HG03175 (cell line): ENCODE measurements around the gene NRIP1.

Experiments used
- ATAC-seq: cut with Tn5 transposase; IDR thresholded peaks from one replicate; pipeline ENCODE4 v1.9.1; 2021; ENCODE audit warnings: mild to moderate bottlenecking, moderate library complexity; ENCODE audit not compliant: unreplicated experiment

The NRIP1 gene

DNA sequence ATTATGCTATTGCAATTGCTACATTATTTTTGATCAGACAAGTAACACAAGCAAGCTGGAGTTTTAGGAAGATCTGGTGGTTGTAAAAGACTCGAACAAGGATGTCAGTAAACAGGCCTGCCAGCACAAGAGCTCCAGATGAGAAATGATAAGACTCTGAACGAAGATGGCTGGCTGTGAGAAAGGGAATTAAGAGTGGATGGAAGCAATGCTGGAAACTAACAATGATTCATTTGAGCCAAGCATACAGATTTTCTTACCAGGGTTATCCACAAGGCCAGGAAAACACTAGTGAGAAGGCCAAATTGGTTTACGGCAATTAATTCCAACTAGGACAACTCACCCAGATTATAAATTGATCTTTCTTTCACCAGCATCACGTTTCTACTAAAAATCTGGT, 54.2 kb downstream of the NRIP1 start:
- ATAC-seq = no peak

DNA sequence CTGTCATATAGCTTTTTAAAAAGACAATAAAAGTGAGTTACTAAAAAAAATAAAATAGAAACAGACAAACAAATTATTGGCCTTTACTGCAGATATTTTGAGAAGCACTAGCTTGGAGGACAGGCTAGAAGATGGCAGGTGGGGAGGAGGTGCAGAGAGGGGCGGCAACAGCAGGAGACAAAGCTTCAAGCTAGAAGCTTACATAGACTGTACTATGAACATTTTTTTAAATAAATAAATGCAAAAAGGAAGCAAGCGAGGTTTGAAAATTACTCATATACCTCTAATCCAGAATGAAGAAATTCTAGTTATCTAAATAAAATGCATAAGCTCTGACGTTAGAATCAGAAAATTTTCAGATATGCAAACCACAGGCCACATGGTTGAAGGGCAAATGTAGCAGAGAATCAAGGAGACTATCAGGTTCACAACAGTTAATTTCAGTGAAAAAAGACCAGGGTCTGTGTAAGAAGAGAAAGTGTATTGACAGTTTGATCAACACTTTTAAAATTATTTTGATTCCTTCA, 54.9 kb downstream of the NRIP1 start:
- no peak for ATAC-seq

DNA sequence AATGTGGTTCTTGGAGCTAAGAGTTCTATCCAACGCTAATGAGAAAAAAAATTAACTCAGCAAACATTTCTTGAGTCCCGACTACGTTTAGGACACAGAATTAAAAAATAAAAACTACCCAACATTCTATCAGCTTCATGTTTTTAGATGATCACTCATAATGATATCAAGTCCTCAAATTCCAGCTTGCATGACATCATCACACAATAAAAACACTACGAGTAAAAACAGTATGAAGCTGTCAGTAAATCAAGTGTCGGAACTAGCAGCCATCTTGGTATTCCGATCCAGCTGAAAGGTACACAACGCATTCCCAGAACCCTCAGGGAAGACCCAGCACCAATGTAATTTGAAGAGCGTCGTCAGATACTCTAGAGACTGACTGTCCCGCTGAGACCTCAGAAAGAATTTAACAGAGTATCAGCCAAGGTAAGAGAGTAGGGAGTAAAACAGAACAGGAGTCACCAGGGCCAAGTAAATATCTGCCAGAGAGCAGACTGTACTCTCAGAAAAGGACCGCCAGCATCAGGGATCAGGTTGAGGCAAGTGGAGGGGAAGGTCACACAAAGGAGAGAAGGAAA, 57.0 kb downstream of the NRIP1 start:
- no peak for ATAC-seq

DNA sequence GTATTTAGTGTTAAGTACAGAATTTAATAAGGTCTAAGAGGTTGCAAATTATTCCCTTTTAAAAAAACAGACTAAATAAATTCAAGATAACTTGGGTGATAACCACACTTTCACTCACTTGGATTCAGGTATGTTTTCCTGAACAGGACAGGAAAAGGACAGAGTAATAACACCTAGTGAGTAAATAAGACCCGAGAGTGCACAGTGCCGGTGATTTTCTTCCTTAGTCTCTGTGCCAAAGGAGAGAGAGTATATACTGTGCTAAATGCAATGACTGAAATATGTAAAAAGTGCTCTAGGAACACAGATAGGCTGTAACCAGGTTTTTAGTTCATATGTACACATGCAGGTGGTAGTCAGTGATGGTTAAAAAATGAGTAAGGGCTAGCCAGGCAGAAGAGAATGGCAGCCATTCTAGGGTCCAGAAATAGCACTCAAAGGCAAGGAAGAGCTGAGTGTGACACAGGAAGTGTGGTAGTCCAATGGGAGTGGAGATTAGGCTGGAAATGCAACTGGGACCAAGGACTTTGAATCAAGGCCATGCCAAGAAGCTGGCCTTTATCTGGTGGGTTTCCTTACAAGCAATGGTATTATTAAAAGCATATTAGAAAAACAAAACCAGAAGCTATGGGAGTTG, 58.1 kb downstream of the NRIP1 start:
- ATAC-seq = no peak

DNA sequence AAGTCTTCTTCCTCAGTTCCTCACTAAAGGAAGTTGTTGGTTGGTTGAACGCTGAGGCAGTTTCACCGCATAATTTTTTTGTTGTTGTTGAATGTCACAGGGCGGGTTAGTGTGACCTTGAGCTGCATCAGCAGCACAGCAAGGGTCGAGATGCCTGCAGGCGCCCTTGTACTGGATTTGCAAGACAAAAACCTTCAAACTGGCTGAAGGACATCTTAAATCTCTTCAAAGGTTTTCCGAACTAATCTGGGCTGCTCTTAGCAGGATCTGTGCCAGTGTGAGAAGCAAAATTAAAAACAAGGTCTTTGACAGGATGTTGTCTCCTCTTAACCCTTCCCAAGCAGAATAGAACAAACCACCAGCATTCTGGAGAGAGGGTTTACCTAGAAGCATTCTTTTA, 59.4 kb downstream of the NRIP1 start:
- ATAC-seq = no peak

DNA sequence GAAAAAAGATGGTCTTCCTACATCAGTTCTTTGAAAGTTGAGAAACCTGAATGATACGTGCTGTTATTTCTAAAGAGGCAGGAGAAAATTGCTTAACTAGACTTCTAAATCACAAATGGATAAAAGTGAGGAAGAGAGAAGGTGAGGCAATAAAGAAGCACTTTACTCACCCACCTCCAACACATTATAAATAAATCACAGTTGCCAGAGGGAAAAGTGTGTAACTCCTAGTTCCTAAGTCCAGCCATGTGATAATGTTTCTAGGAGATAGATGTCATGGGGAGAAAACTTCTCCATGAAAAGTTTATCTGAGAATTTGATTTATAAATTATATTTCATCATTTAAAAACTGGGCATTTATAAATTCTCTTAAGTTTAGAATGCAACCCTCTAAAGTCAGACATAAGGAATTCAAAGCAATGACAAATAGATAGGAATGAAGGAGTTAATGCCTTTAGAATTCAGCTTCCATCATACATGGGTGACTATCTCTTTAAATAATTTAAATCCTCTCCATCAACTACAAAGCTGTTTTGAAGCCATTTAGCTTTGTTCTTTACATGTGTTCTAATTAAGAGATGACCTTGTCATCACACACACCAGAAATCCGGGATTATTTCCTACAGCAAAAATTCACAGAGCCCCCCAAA, 60.0 kb downstream of the NRIP1 start:
- no peak for ATAC-seq

DNA sequence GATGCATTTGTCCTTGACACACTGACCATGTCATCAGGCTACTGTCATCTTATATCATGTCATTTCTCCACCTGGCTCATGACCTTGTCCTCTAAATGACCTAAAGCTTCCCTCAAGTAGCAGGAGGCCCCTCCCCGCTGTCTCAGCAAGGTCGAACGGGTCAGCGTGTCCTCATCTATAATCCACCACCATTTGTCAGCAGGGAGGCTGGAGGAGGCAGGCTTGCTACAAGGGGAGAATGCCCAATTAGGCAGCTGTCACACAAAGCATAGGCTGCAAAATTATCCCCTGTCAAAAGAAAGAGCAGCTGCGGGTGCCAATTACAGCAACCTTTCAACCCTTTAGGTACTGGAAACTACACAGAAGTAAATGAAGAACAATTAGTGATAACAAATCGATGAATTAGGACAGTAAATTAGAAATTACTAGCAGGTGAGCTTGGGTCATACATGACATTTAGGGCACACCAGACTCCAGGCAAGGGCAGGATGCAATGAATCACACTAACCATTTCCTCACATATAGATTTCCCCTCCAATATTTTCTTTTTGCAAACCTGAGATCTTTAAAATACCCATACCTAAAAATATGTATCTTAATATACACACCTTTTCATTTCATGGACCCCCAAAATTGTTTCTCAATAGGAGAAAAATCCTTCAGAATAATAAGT, 61.2 kb downstream of the NRIP1 start:
- ATAC-seq = no peak

DNA sequence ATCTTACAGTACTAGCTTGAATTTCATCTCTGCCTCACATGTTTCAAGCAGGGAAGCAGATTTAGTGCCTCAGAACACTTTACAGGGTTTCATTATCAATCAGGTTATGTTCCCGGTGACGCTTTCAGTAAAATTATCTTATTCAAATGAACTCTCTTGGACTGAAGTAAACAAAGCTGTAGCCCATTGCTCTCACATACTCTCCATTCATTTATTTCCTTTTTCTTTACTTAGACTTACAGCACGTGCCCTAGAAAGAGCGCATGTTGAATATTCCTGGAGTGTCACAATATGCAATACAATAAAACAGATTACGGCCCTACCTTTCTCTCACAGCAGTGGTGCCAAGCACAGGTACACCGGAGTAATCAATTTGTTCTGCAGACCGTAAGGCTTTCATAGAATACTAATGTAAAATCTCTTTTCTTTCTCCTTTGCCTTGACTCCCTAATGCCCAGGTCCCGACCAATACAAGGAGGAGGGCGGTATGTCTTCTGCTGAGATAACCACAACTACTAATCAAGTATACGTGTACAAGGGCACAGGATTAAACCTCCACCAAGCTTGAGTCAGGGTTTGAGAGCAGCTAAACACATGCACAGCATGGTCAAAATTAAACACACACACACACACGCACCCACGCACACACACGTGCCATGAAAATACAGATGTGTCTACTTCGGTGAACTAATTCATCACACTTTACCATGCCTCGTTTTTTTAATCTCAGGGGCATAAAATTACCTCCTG, 62.8 kb downstream of the NRIP1 start:
- no peak for ATAC-seq

DNA sequence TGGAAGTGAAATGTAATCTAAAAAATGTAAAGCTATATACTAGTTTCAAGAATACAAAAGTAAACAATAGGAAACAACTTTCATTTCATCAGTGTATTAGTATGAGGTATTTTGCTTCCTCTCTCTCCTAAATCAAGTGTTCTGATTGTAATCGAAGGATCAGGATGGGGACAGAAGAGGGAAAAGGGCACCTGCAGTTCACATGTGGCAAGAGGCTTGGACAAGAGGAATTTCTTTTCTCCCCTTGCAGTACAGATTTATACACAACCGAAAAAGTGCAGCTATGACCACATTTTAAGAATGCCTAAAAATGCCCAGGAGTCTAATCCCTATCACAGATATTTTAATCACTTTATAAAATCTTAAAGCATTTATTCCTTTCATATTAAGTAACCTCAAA, 63.7 kb downstream of the NRIP1 start:
- ATAC-seq = no peak

DNA sequence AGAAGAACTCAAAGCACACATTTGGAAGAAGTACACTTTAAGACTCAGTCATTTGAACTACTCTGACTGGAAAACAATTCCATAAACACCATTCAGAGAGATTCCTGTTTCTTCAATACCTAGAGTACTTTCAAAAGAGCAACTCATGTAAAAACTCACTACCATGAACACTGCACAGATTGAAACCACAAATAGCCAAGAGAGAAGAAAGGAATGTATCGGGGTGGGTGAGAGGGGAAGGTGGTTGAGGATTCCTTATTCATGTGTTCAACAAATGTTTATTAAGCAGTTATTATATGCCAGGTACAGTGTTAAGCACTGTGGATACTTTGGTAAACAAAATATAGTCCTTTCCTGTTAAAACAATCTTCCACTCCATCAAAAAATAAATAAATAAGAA, 64.7 kb downstream of the NRIP1 start:
- no peak for ATAC-seq

DNA sequence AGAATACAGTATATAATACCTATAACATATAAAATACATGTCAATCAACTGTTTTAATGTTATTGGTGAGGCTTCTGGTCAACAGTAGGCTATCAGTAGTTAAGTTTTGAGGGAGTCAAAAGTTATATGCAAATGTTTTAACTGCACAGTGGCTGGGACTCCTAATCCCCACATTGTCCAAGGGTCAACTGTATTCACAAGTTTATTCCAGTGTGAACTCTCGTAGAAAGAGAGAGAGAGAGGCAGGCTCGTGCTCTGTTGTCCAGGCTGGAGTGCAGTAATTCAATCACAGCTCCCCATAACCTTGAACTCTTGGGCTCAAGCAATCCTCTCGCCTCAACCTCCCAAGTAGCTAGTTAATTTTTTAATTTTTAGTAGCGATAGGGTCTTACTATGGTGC, 66.0 kb downstream of the NRIP1 start:
- ATAC-seq = no peak

DNA sequence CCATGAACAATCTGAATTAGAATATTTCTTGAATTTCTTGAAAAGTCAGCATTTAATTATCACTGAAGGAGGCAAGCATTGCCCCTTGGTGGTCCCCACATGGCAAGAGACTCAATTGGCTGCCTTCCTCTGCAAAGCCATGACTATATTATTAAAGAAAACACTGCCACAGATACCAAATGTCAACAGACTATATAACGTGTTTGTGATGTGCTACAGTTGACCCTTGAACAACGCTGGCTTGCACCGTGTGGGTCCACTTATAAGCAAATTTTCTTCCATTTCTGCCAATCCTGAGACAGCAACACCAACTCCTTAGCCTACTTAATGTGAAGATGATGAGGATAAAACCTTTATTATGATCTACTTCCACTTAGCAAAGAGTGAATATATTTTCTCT, 66.5 kb downstream of the NRIP1 start:
- no peak for ATAC-seq

DNA sequence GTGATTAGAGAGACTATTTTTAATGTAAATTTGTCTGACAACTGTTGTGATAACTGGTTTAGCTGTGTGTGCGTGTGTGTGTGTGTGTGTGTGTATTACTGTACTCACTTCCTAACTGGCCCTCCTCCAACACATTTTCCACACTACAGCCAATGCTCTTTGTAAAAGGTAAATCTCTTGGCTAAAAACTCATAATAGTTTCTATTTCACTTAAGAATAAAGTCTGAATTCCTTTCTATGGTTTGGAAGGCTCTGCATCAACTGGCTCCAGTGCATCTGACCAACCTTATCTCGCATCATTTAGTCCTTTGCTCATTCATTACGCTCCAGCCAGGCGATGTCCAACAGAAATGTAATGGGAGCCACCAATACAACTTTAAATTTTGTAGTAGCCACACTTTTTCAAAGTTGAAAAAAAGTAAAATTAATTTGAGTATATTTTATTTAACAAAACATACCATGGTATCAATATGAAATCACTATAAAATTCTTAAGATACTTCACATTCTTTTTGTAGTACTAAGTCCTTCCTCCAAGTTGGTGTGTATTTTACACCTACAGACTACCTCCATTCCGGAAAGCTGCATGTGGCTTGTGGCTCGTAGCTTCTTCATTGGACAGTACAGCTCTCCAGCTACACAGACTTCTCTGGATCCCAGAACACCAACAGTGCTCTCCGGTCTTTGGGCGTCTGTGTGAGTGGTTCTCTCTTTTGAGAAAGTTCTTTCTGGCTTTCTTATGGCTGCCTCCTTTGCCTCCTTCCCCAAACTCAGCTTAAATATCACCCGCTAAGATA, 68.9 kb downstream of the NRIP1 start:
- ATAC-seq = no peak

DNA sequence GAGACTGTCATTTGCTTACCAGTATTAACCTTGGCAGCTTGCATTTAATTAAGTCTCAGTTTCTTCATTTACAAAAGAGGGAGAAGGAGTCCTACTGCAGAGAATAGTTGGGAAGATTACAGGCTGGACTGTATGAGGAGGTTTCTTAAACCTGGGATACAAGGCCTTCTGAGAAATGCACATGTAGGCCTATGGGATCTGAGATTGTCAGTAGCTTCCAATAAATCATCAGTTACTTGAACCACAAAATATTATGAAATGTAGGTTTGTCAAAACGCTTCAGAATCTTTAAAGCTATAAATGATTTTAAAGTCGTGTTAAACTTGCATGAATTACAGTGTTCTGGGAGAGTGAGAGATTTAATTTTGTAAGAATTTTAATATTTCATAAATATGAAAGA, 69.6 kb downstream of the NRIP1 start:
- no peak for ATAC-seq

DNA sequence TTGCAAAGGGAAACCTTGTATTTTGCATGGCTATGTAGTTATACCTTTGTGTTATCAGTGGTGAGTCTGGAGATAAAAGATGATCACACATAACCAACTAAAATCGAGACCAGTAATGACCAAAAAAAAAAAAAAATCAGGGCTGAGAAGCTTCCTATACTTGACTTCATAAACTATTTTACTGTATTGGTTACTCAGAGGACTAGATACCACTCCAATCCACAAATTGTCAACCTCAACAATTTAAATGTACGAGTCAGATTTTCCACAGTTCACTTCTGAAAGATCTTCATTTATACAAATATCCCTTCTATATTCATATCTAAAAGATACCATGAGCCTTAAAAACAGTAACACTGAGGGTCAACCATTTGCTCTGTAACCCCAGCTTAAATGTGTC, 71.7 kb downstream of the NRIP1 start:
- no peak for ATAC-seq

DNA sequence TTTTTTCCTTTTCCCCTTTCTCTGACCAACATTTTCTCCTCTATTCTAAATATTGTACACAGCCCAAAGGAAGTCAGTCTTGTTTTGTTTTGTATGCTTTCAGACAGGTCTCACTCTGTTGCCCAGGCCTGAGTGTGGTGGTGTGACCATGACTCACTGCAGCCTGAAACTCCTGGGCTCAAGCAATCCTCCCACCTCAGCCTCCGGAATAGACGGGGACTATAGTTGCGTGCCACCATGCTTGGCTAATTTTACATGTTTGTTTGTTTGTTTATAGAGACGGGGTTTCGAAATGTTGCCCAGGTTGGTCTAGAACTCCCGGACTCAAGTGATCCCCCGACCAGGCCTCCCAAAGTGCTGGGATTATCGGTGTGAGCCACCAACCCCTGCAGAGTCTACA, 72.8 kb downstream of the NRIP1 start:
- ATAC-seq = no peak

DNA sequence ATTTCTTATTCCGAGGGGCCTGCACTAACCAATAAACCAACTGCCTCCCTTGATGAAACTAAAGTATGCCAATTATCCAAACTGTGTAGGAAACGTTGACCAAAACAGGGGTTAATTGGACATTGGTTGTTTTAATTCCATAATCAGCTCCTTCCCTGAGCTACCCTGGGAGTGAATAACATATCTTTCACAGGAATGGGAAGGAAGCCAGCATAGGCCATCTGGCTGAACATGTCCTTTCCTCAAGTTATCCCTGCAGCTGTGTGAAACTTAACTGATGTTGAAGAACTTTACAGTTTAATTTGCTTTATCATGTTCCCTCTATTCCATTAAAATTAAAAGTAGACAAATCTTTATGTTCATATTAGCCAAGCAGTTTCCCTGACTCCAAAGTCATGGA, 75.4 kb downstream of the NRIP1 start:
- no peak for ATAC-seq

DNA sequence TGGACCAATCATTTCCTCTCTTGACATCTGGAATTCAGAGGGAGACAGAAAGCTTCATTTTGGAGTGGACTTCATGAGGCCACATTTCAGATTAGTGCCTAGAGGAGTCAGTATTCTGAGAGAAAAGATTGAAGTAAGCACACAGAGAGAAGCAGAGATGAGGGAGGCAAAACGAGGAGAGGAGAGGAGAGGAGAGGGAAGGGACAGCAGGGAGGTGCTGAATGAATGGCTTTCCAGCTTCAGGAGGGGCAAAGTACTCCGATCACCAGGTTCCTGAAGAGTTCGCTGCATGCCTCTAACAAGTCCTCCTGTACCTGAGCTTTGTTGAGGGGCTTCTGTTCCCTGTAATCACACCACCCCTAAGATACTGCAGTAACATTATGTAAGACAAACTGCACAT, 76.0 kb downstream of the NRIP1 start:
- no peak for ATAC-seq

DNA sequence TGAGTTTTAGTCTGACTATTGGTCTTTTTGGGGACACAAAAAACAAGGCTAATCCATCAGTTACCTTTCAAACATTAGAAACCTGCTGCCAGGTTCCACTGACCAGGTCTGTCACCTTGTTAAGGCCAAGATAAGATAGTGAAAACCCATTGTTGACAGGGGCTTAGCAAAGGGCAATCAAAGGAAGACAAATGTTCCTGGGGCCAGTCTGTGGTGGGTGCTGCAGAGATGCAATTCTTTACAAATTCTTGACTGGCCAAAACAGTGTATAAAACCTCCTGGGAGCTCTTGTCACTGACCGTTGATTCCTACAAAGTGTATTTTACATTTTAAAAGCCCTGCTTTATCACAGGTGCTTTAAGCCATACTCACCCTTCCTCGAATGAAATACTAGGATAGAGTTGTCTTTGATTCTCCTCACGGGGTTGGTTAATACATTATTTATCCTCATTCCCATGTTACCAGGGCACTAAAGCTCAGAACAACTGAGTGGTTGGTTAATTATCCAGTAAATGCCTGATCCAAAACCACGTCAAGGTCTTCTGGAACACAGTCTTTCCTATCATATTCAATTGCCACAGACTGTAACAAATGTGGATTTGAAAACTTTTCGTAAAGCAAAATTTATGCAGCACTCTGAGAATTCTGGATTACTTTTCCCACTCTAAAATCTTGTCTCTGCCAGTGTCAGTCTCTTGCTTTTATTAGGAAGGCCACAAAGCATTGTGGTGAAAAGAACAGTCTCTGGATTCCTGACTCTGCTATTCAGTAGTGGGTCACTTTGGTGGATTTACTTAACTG, 77.2 kb downstream of the NRIP1 start:
- ATAC-seq = no peak

DNA sequence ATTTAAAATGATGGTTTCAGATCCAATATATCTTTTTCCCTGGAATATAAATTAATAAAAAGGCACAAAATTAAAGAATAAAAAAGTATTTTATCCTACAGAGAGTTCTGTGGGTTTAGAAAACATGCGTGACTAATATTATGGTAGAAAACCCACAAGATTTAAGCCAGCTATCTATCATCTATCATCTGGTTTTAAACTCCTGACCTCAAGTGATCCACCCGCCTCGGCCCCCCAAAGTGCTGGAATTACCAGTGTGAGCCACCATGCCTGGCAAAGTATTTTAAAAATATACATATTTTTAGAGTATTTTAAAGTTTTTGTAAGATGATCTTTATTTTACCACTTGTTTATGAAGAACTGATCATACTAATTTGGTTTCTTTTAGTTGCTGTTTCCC, 79.5 kb downstream of the NRIP1 start:
- ATAC-seq = no peak
